Esophagus squamous epithelium (tissue), 4 donors: Measurements from ENCODE around the gene UQCR11.

Experiments
- POLR2A ChIP-seq, 4 donors: fragments of 450-650 bp; IDR thresholded peaks; one replicate each; pipeline ENCODE4 v1.6.1; 2017; ENCODE audit warnings: antibody characterized with exemption in 4 of 4, mild to moderate bottlenecking in 4 of 4, moderate library complexity in 3 of 4
- TF ChIP-seq, protein P1 (sequence below), 6 experiments: fragments of 450-650 bp in 4 of 6; fragments of 200-600 bp in 2 of 6; sonication (generic) in 2 of 6; IDR thresholded peaks; one replicate each; pipeline ENCODE4 v1.5.1; 2016 to 2019; ENCODE audit warnings: antibody characterized with exemption in 6 of 6, mild to moderate bottlenecking in 4 of 6, moderate library complexity in 4 of 6

DNA sequence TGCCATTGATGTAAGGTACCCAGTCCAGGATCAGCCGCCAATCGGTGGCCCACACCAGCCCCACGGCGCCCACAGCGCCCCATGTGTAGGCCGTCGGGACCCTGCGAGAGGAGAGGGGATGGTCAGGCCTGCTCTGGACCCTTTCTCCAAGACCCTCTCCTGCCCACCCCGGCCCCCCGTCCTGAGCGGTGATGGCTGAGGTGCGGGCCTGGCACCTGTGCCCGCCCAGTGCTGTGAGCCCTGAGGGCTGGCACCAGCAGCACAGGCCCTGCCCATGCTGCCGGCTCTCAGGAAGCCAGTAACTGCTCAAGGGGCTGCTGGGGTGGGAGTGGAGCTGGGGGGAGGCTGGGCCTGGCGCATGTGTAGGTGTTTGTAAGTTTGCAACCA, 5.8 kb downstream of the UQCR11 start:
- TF ChIP-seq, protein P1, sequence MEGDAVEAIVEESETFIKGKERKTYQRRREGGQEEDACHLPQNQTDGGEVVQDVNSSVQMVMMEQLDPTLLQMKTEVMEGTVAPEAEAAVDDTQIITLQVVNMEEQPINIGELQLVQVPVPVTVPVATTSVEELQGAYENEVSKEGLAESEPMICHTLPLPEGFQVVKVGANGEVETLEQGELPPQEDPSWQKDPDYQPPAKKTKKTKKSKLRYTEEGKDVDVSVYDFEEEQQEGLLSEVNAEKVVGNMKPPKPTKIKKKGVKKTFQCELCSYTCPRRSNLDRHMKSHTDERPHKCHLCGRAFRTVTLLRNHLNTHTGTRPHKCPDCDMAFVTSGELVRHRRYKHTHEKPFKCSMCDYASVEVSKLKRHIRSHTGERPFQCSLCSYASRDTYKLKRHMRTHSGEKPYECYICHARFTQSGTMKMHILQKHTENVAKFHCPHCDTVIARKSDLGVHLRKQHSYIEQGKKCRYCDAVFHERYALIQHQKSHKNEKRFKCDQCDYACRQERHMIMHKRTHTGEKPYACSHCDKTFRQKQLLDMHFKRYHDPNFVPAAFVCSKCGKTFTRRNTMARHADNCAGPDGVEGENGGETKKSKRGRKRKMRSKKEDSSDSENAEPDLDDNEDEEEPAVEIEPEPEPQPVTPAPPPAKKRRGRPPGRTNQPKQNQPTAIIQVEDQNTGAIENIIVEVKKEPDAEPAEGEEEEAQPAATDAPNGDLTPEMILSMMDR (IDR thresholded peaks at IDR 0.05) = no peak
- no peak for TF ChIP-seq POLR2A (IDR thresholded peaks at IDR 0.05)
